ENCODE data around the gene BCL7A.
"Not testable (repeated sequence)": the region's sequence is repeated elsewhere in the genome, so short reads cannot be mapped to it uniquely, and the experiment has no call there.

The BCL7A gene

GRCh38 chr12:122028165-122028904 lies 6.7 kb downstream of the BCL7A start:
- DNase-seq (ENCODE audit: low read depth): no peak

- no peak for DNase-seq (ENCODE audit: low read depth)
These were observed 7.3 kb downstream of the BCL7A start for GRCh38 chr12:122028905-122029560.

- no peak for DNase-seq (ENCODE audit: low read depth)
These were observed 8.1 kb downstream of the BCL7A start for GRCh38 chr12:122029620-122030423.

GRCh38 chr12:122030424-122031035 lies 8.8 kb downstream of the BCL7A start:
- DNase-seq (ENCODE audit: low read depth): no peak

GRCh38 chr12:122031342-122032216 lies 9.9 kb downstream of the BCL7A start:
- DNase-seq (ENCODE audit: low read depth): peak; percentile 33

GRCh38 chr12:122032580-122032979 lies 10.9 kb downstream of the BCL7A start:
- no peak for DNase-seq (ENCODE audit: low read depth)

GRCh38 chr12:122035292-122035691 lies 13.6 kb downstream of the BCL7A start:
- DNase-seq (ENCODE audit: low read depth): no peak

GRCh38 chr12:122036153-122036552 lies 14.5 kb downstream of the BCL7A start:
- DNase-seq (ENCODE audit: low read depth): no peak

- DNase-seq (ENCODE audit: low read depth): no peak
These were observed 19.1 kb downstream of the BCL7A start for GRCh38 chr12:122040579-122041386.

GRCh38 chr12:122041458-122041857 lies 19.8 kb downstream of the BCL7A start:
- DNase-seq (ENCODE audit: low read depth): not testable (repeated sequence)

- no peak for DNase-seq (ENCODE audit: low read depth)
These were observed 21.2 kb downstream of the BCL7A start for GRCh38 chr12:122042910-122043309.

GRCh38 chr12:122043476-122043875 lies 21.8 kb downstream of the BCL7A start:
- no peak for DNase-seq (ENCODE audit: low read depth)

- no peak for DNase-seq (ENCODE audit: low read depth)
These were observed 23.6 kb downstream of the BCL7A start for GRCh38 chr12:122045262-122045661.

GRCh38 chr12:122046145-122046544 lies 24.5 kb downstream of the BCL7A start:
- no peak for DNase-seq (ENCODE audit: low read depth)

GRCh38 chr12:122048151-122048550 lies 26.5 kb downstream of the BCL7A start:
- no peak for DNase-seq (ENCODE audit: low read depth)

- DNase-seq (ENCODE audit: low read depth): no peak
These were observed 28.1 kb downstream of the BCL7A start for GRCh38 chr12:122049827-122050226.

- DNase-seq (ENCODE audit: low read depth): no peak
These were observed 29.0 kb downstream of the BCL7A start for GRCh38 chr12:122050706-122051105.

GRCh38 chr12:122051231-122051876 lies 29.7 kb downstream of the BCL7A start:
- no peak for DNase-seq (ENCODE audit: low read depth)

- DNase-seq (ENCODE audit: low read depth): no peak
These were observed 30.6 kb downstream of the BCL7A start for GRCh38 chr12:122052285-122052684.

Measured in activated T-helper 9 cell treated with anti-CD3 and anti-CD28 coated beads, Interleukin-2, amount 50 U/mL, for 16 hours (primary cell).